Nephron progenitor cell (in vitro differentiated cells): ENCODE measurements around the gene FAAH.

Experiments
- DNase-seq: peaks from one replicate; pipeline ENCODE4 v3.0.0; 2021
- H3K27ac Mint-ChIP-seq: 2 replicates; pipeline ENCODE4 v1.8.0; 2021; ENCODE audit warnings: mild to moderate bottlenecking, moderate library complexity, mixed read lengths
- H3K27me3 Mint-ChIP-seq: 2 replicates; pipeline ENCODE4 v1.8.0; 2021; ENCODE audit warnings: mild to moderate bottlenecking, low read depth, mixed read lengths; ENCODE audit not compliant: poor library complexity
- H3K36me3 Mint-ChIP-seq: 2 replicates; pipeline ENCODE4 v1.8.0; 2021; ENCODE audit warnings: low read depth, mixed read lengths
- H3K4me1 Mint-ChIP-seq: 2 replicates; pipeline ENCODE4 v1.8.0; 2021; ENCODE audit warnings: mixed read lengths
- H3K4me3 Mint-ChIP-seq: 2 replicates; pipeline ENCODE4 v1.8.0; 2021; ENCODE audit warnings: mild to moderate bottlenecking, moderate library complexity, mixed read lengths
- H3K9me3 Mint-ChIP-seq: 2 replicates; pipeline ENCODE4 v1.8.0; 2021; ENCODE audit warnings: mild to moderate bottlenecking, moderate library complexity, mixed read lengths
- TF ChIP-seq, protein P1 (sequence below): fragments of 200-600 bp; sonication (generic); IDR thresholded peaks from 2 replicates; pipeline ENCODE4 v1.5.0; 2021; ENCODE audit warnings: antibody characterized with exemption

The FAAH gene

DNA sequence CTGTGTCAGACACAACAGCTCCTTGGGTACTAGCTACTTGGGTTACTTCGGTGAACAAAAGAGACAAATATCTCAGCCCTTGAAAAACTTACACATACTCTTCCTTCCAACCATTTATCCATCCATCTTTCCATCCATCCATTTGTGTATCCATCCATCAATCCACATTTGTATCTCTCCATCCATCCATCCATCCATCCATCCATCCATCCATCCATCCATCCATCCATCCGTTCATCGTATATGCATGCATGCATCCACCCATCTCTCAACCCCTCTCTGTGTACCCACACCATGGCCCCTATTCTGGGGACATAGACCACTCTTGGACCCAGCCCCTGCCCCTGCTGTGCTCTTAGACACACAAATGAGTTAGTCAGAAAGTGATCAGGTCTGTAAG lies 40.2 kb downstream of the FAAH start:
- no peak for DNase-seq
- no peak overlapping the region for H3K4me3 Mint-ChIP-seq
- TF ChIP-seq, protein P1, sequence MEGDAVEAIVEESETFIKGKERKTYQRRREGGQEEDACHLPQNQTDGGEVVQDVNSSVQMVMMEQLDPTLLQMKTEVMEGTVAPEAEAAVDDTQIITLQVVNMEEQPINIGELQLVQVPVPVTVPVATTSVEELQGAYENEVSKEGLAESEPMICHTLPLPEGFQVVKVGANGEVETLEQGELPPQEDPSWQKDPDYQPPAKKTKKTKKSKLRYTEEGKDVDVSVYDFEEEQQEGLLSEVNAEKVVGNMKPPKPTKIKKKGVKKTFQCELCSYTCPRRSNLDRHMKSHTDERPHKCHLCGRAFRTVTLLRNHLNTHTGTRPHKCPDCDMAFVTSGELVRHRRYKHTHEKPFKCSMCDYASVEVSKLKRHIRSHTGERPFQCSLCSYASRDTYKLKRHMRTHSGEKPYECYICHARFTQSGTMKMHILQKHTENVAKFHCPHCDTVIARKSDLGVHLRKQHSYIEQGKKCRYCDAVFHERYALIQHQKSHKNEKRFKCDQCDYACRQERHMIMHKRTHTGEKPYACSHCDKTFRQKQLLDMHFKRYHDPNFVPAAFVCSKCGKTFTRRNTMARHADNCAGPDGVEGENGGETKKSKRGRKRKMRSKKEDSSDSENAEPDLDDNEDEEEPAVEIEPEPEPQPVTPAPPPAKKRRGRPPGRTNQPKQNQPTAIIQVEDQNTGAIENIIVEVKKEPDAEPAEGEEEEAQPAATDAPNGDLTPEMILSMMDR = no peak
- peaks cover 33% of the 10 kb centered on the region for H3K27me3 Mint-ChIP-seq
- no peak overlapping the region for H3K27ac Mint-ChIP-seq
- H3K4me1 Mint-ChIP-seq = peaks cover 6% of the 10 kb centered on the region
- H3K36me3 Mint-ChIP-seq = no peaks in the 10 kb centered on the region
- H3K9me3 Mint-ChIP-seq = no peaks in the 10 kb centered on the region

DNA sequence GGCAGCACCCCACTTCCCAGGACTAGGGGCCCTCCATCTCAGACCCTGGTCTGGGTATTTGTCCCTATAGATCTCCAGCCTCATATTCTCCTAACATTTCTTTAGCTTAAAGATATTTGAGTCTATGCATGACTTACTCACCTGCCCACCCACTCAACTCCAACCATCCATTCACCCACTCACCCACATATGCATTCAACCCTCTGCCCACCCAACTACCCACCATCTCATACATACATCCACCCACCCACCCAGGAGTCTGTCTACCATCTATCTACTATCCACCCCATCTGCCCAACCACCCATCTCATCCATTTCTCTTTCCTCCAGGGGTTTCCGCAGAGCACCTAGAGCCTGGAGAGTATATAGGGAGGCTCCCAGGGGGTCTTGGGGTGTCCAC lies 42.7 kb downstream of the FAAH start:
- no peaks in the 10 kb centered on the region for H3K36me3 Mint-ChIP-seq
- no peak overlapping the region for H3K4me3 Mint-ChIP-seq
- H3K9me3 Mint-ChIP-seq = no peaks in the 10 kb centered on the region
- TF ChIP-seq, protein P1 = no peak
- H3K4me1 Mint-ChIP-seq = peaks cover 6% of the 10 kb centered on the region
- peaks cover 52% of the 10 kb centered on the region for H3K27me3 Mint-ChIP-seq
- no peak overlapping the region for H3K27ac Mint-ChIP-seq
- no peak for DNase-seq

DNA sequence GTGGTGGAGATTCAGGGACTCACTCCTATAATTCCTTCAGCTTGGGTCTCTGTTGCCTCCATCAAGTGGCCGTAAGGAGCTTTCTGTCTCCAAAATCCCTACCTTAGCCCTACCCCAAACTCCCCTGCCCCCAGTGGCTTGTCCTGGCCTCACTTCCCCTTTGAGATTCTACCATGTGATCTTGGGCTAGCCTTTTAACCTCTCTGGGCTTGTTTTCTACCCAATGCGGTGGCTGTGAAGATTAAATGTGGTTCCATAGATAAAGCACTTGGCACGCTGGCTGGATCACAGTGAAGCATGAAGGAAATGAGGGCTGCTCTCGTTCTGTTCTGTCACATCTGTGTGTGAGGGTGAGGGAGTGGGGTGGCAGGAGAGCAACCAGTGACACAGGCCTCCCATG lies 43.6 kb downstream of the FAAH start:
- Mint-ChIP-seq H3K27ac (no peak overlapping the region), H3K9me3 (no peaks in the 10 kb centered on the region)
- no peak for DNase-seq

DNA sequence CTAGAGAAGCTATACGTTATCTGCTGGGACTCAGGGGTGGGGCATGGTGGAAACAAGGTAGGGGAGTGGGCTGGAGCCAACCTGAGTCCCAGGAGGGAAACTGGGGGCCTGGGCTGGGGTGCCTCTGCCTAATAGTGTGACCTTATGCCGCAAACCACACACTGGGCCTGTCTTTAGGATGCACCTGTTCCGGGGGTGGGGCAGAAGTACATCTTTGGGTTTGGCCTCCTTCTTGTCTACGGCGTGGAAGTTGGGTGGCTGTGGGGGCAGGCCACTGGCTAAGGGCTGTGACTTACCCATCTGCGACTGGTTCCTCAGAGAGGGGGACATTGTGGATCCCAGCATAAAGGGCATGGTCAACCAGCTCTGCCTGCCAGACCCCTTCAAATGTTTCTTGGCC lies 44.2 kb downstream of the FAAH start:
- peaks cover 63% of the 10 kb centered on the region for H3K27me3 Mint-ChIP-seq
- TF ChIP-seq, protein P1 = no peak
- no peaks in the 10 kb centered on the region for H3K9me3 Mint-ChIP-seq
- H3K4me1 Mint-ChIP-seq = peaks cover 9% of the 10 kb centered on the region
- DNase-seq = no peak
- H3K36me3 Mint-ChIP-seq = no peaks in the 10 kb centered on the region
- H3K4me3 Mint-ChIP-seq = no peak overlapping the region
- no peak overlapping the region for H3K27ac Mint-ChIP-seq

More for the DNA sequence above, 43.6 kb downstream of the FAAH start:
- H3K27me3 Mint-ChIP-seq = peaks cover 58% of the 10 kb centered on the region
- H3K36me3 Mint-ChIP-seq = no peaks in the 10 kb centered on the region
- no peak overlapping the region for H3K4me3 Mint-ChIP-seq
- TF ChIP-seq, protein P1 = no peak
- peaks cover 11% of the 10 kb centered on the region for H3K4me1 Mint-ChIP-seq

DNA sequence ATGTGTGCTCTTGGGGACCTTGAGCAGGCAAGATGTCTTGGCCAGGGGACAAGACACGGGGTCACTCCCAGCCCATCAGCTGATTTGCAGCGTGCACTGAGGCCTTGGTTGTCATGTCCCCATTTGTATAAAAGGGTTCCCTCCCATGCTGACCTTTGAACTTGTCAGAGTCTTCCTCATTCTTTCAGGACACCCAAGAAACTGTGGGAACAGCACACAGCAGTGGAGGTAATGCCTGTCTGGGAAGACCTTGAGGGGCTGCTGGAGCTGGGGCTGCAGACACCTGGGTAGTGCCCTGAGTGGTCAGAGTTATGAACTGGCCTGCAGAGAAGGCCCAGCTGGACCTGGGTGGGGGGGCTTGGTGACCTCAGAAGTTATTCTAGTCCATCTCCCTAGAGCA lies 46.4 kb downstream of the FAAH start:
- Mint-ChIP-seq H3K27me3 (peaks cover 76% of the 10 kb centered on the region), H3K4me3 (no peak overlapping the region), H3K36me3 (no peaks in the 10 kb centered on the region), H3K9me3 (no peaks in the 10 kb centered on the region), H3K4me1 (peaks cover 7% of the 10 kb centered on the region), H3K27ac (no peak overlapping the region)
- TF ChIP-seq, protein P1 = no peak
- no peak for DNase-seq

DNA sequence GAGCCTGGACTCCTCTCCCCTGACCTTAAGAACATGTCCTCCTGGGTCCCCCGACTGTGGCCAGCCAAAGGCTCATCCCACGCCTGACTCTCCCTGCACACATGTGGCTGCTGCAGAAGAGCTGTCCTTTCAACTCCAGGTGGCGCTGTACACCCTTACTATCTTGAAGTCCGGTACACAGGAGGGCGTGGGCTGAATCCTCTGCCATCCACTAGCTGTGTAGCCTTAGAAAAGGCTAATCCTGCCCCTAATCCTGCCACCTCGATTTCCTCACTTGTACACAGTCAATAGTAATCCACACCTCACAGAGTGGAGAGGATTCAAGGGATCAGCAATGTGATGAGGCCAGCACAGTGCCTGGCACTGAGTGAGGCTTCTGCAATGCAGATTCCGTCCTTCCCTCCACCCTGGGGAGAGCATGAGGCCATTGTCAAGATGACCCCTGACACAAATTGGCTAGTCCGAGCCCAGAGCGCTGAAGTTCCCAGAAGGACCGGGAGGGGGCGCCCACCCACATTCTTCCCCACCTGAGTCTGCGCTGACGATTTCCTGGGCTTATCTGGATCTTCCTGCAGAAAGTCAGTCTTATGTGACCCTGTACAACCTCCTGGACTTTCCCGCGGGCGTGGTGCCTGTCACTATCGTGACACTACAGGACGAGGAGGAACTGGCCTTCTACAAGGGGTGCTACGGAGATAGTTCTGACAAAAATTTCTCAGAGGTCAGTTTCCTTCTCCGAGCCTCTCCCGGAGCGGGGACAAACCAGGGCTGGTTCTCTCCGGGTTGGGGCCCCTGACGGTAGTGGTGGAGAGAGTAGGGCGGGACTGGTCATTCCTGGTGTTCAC lies 48.4 kb downstream of the FAAH start:
- TF ChIP-seq, protein P1 = peak; percentile 95
- Mint-ChIP-seq H3K9me3 (no peaks in the 10 kb centered on the region), H3K27me3 (peaks cover 83% of the 10 kb centered on the region), H3K4me1 (peaks cover 15% of the 10 kb centered on the region), H3K27ac (no peak overlapping the region), H3K4me3 (peak overlapping the region; percentile 83), H3K36me3 (no peaks in the 10 kb centered on the region)
- DNase-seq = peak; percentile 90
